AG04450 (cell line): ENCODE results near the gene C22orf15. TPM values are rescaled to one million over a fixed set of nuclear protein-coding genes. Genes with fewer than 3 reads are reported as not detected.

Experiments
- CTCF ChIA-PET: fragments of 300-600, 350-600 bp; formaldehyde crosslinking; extraction: SDS; loops from one replicate; lab custom pipeline; 2022; ENCODE audit warnings: antibody characterized with exemption, inconsistent platforms; lab: Charles Lee
- POLR2A ChIA-PET: fragments of 350-600 bp; formaldehyde crosslinking; extraction: SDS; loops from one replicate; lab custom pipeline; 2021; ENCODE audit warnings: antibody characterized with exemption, inconsistent platforms; lab: Yijun Ruan, JAX
- DNase-seq: peaks from one replicate; pipeline ENCODE4 v3.0.0-alpha.2; 2011; ENCODE audit warnings: low read depth, low spot score
- H3K27ac ChIP-seq: one replicate; pipeline ENCODE4 v1.5.1; 2012; ENCODE audit warnings: low read depth, low read length, control low read depth
- H3K27me3 ChIP-seq: one replicate; pipeline ENCODE4 v1.6.0; 2012; ENCODE audit warnings: low read length; ENCODE audit not compliant: control insufficient read depth, insufficient read depth
- H3K4me3 ChIP-seq: 2 replicates; pipeline ENCODE4 v1.5.1; 2011; ENCODE audit warnings: mild to moderate bottlenecking, low read depth, low read length, control low read depth
- H3K9me3 ChIP-seq: 2 replicates; pipeline ENCODE4 v1.5.1; 2012; ENCODE audit warnings: low read length; ENCODE audit not compliant: control insufficient read depth, insufficient read depth
- polyA plus RNA-seq: library from polyadenylated mRNA; depleted of rRNA; stranded (reverse); fragments of >200 nt; gene quantifications from 2 replicates; pipeline ENCODE4 v1.2.3, GENCODE V29; 2011
- TF ChIP-seq, protein P1 (sequence below): IDR thresholded peaks from 2 replicates; pipeline ENCODE4 v1.5.1; 2011; ENCODE audit warnings: low read depth, low read length, control low read depth, inconsistent platforms

The C22orf15 gene
- polyA plus RNA-seq, 1 experiment = 2.1 TPM

DNA sequence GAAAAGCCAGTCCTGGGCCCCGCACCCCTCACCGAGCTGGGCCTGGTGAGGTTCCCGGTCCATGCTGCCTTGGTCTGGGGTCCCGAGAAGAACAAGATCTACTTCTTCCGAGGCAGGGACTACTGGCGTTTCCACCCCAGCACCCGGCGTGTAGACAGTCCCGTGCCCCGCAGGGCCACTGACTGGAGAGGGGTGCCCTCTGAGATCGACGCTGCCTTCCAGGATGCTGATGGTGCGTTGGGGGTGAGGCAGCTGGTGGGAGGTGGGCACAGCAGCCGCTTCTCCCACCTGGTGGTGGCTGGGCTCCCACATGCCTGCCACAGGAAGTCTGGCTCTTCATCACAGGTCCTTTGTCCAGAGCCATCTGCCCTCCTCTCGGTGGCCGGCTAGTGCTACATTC is 19.5 kb downstream of the C22orf15 start:
- Histone ChIP-seq H3K9me3 (no peaks in the 10 kb centered on the region), H3K27ac (no peak overlapping the region), H3K4me3 (no peak overlapping the region), H3K27me3 (no peaks in the 10 kb centered on the region)
- ChIA-PET POLR2A (no interaction called here), CTCF (interaction anchor here (2.8 kb wide), 1 partner anchor 11 kb away, joined by 10 read pairs; no protein-coding TSS in a partner anchor)
- no peak for DNase-seq
- TF ChIP-seq, protein P1, sequence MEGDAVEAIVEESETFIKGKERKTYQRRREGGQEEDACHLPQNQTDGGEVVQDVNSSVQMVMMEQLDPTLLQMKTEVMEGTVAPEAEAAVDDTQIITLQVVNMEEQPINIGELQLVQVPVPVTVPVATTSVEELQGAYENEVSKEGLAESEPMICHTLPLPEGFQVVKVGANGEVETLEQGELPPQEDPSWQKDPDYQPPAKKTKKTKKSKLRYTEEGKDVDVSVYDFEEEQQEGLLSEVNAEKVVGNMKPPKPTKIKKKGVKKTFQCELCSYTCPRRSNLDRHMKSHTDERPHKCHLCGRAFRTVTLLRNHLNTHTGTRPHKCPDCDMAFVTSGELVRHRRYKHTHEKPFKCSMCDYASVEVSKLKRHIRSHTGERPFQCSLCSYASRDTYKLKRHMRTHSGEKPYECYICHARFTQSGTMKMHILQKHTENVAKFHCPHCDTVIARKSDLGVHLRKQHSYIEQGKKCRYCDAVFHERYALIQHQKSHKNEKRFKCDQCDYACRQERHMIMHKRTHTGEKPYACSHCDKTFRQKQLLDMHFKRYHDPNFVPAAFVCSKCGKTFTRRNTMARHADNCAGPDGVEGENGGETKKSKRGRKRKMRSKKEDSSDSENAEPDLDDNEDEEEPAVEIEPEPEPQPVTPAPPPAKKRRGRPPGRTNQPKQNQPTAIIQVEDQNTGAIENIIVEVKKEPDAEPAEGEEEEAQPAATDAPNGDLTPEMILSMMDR = no peak

DNA sequence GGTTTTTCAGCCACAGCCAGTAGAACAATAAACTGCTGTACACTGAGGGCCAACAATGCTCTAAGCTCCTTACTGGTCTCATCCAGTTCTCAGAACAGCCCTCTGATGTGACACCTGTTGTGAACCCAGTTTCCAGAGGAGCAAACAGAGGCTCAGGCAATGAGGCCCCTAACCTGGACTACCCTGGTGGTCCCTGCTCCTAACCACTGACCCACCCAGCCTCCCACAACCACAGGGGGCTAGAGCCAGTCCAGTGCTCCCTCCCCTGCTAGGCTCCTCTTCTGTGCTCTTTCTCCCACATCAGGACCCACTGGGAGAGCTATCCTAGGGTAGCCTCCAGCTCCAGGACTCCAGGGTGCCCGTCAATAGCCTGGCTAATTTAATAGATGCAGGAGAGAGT is 19.9 kb downstream of the C22orf15 start:
- Histone ChIP-seq H3K9me3 (no peaks in the 10 kb centered on the region), H3K27me3 (no peaks in the 10 kb centered on the region), H3K27ac (no peak overlapping the region), H3K4me3 (no peak overlapping the region)
- ChIA-PET POLR2A (no interaction called here), CTCF (interaction anchor here (2.8 kb wide), 1 partner anchor 12 kb away, joined by 10 read pairs; no protein-coding TSS in a partner anchor)
- TF ChIP-seq, protein P1 = no peak
- no peak for DNase-seq

DNA sequence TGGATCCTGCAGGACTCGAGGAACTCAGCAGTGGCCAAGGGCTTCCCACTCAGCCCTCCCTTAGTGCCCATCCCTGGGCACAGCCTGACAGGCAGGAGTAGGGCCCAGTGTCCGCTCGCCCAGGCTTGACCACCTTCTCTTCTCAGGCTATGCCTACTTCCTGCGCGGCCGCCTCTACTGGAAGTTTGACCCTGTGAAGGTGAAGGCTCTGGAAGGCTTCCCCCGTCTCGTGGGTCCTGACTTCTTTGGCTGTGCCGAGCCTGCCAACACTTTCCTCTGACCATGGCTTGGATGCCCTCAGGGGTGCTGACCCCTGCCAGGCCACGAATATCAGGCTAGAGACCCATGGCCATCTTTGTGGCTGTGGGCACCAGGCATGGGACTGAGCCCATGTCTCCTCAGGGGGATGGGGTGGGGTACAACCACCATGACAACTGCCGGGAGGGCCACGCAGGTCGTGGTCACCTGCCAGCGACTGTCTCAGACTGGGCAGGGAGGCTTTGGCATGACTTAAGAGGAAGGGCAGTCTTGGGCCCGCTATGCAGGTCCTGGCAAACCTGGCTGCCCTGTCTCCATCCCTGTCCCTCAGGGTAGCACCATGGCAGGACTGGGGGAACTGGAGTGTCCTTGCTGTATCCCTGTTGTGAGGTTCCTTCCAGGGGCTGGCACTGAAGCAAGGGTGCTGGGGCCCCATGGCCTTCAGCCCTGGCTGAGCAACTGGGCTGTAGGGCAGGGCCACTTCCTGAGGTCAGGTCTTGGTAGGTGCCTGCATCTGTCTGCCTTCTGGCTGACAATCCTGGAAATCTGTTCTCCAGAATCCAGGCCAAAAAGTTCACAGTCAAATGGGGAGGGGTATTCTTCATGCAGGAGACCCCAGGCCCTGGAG is 20.7 kb downstream of the C22orf15 start:
- H3K27me3 ChIP-seq = no peaks in the 10 kb centered on the region
- POLR2A ChIA-PET = no interaction called here
- TF ChIP-seq, protein P1 = no peak
- DNase-seq = no peak
- CTCF ChIA-PET = interaction anchor here (2.8 kb wide), 1 partner anchor 13 kb away, joined by 10 read pairs; no protein-coding TSS in a partner anchor
- H3K27ac ChIP-seq = no peak overlapping the region
- no peaks in the 10 kb centered on the region for H3K9me3 ChIP-seq
- no peak overlapping the region for H3K4me3 ChIP-seq

DNA sequence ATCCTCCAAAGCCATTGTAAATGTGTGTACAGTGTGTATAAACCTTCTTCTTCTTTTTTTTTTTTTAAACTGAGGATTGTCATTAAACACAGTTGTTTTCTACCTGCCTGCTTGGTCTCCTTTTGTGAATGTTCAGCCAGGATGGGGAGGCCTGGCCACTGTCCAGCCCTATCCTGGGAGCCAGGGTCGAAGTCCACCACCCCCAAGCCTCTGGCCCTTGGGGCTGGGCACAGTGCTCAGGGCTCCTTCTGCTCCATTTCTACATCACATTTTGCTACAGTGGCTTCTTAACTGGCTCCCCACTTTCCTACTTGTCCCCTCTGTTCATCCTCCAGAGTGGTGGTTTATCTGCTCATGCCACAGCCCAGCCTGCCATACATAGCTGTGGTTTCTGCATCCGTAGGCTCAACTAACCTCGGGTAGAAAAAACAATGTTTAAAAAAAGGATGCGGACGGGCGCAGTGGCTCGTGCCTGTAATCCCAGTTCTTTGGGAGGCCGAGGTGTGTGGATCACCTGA is 21.5 kb downstream of the C22orf15 start:
- no peak overlapping the region for H3K4me3 ChIP-seq
- no peak for DNase-seq
- no peaks in the 10 kb centered on the region for H3K27me3 ChIP-seq
- H3K9me3 ChIP-seq = no peaks in the 10 kb centered on the region
- TF ChIP-seq, protein P1 = no peak
- ChIA-PET POLR2A (no interaction called here), CTCF (interaction anchor here (1.4 kb wide), 1 partner anchor 65 kb away, joined by 4 read pairs; no protein-coding TSS in a partner anchor)
- H3K27ac ChIP-seq = no peak overlapping the region
